Esophagus muscularis mucosa (tissue), 3 donors: ENCODE data around the gene JAK3.

Source experiments
- POLR2A ChIP-seq: fragments of 450-650 bp; IDR thresholded peaks from one replicate; pipeline ENCODE4 v1.6.1; 2017; ENCODE audit warnings: antibody characterized with exemption, moderate library complexity, mild to moderate bottlenecking, low read depth
- POLR2AphosphoS5 ChIP-seq, 2 donors: sonication (generic); formaldehyde crosslinking; IDR thresholded peaks; one replicate each; pipeline ENCODE4 v1.6.1; 2017; ENCODE audit warnings: antibody characterized with exemption in 2 of 2
- TF ChIP-seq, protein P1 (sequence below), 3 experiments: fragments of 200-600 bp in 2 of 3; fragments of 450-650 bp in 1 of 3; sonication (generic) in 2 of 3; IDR thresholded peaks; one replicate each; pipeline ENCODE4 v1.5.1; 2017 to 2019; ENCODE audit warnings: antibody characterized with exemption in 3 of 3, mild to moderate bottlenecking in 2 of 3, moderate library complexity in 1 of 3

- TF ChIP-seq, protein P1, sequence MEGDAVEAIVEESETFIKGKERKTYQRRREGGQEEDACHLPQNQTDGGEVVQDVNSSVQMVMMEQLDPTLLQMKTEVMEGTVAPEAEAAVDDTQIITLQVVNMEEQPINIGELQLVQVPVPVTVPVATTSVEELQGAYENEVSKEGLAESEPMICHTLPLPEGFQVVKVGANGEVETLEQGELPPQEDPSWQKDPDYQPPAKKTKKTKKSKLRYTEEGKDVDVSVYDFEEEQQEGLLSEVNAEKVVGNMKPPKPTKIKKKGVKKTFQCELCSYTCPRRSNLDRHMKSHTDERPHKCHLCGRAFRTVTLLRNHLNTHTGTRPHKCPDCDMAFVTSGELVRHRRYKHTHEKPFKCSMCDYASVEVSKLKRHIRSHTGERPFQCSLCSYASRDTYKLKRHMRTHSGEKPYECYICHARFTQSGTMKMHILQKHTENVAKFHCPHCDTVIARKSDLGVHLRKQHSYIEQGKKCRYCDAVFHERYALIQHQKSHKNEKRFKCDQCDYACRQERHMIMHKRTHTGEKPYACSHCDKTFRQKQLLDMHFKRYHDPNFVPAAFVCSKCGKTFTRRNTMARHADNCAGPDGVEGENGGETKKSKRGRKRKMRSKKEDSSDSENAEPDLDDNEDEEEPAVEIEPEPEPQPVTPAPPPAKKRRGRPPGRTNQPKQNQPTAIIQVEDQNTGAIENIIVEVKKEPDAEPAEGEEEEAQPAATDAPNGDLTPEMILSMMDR (IDR thresholded peaks at IDR 0.05) = no peak
- TF ChIP-seq POLR2A = no peak
- no peak for TF ChIP-seq POLR2AphosphoS5 (IDR thresholded peaks at IDR 0.05)
Observed at GRCh38 chr19:17840019-17840418, 7.8 kb downstream of the JAK3 start.
